Activated CD4-positive, CD25-positive, alpha-beta regulatory T cell treated with anti-CD3 and anti-CD28 coated beads, Interleukin-2, amount 50 U/mL, for 24 hours (primary cell): ENCODE data around the gene STAG1.
"Not testable (repeated sequence)": the region's sequence is repeated elsewhere in the genome, so short reads cannot be mapped to it uniquely, and the experiment has no call there.

Source experiments
- ATAC-seq, 2 donors: fragments of 150-1000 bp; cut with Tn5 transposase; one replicate each; pipeline ENCODE4 v1.10.0; 2021; ENCODE audit warnings: mild to moderate bottlenecking in 1 of 2, moderate library complexity in 1 of 2

Gene STAG1

DNA sequence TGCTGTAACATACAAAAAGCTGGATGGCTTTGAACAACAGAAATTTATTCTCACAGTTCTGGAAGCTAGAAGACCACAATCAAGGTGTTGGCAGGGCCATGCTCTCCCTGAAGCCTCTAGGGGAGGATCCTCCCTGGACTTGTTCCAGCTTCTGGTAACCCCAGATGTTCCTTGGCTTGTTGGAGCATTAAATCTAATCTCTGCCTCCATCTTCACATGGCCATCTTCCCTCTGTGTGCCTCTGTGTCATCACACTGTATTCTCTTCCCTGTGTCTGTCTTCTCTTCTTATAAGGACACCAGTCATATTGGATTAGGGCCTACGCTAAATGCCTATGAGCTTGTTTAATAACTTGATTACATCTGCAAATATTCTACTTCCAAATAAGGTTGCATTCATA lies 109.5 kb downstream of the STAG1 start:
- no peak for ATAC-seq

DNA sequence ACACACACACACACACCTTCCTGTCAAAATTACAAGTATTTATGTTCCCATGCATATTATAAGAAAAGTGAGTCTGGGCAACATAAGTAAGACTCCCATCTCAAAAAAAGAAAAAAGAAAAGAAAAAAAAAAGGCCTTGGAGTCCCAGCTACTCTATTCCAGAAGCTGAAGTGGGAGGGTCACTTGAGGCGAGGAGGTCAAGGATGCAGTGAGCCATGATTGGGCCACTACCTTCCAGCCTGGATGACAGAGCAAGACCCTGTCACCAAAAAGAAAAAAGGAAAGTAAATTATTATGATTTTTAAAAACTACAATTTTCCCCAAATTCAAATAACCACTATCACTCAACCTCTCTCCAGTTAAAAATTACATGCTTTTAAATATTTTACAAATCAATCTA lies 113.1 kb downstream of the STAG1 start:
- ATAC-seq: no peak

- ATAC-seq: no peak
Measured at GRCh38 chr3:136637176-136637575, 115.0 kb downstream of the STAG1 start.

DNA sequence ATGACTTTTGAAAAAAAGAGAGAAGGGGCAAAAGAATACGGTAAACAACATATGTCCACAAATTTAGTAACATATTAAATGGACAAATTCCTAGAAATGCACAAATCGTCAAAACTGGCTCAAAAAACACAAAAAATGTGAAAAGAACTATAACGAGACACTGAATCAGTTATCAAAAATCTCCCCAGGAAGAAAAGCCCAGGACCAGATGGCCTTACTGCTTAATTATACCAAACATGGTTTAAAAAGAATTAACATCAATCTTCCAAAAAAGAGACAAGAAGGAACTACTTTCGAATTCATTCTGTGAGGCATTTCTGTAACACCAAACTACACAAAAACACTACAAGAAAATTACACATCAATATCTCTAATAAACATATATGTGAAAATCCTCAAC lies 117.4 kb downstream of the STAG1 start:
- ATAC-seq: no peak

DNA sequence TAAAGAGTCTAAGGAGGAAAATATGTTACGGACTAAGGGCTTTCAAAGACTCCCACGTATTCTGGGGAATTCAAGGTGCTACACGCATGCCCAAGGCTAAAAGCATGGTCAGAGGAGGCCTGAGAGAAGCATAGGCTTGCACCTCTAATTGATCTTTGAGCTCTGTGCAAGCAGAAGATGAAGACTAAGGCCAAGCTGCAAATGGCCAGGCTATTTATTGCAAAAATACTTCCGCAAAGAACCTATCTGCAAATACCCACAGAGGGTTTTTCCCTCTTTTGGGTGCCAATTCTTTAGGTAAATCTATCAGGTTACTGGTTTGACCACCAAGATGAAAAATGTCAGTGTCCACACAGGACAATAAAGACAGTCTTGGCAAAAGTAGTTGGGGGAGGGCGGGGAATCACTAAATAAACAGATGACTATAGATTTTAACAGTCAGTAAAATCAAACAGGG lies 119.5 kb downstream of the STAG1 start:
- ATAC-seq: no peak

DNA sequence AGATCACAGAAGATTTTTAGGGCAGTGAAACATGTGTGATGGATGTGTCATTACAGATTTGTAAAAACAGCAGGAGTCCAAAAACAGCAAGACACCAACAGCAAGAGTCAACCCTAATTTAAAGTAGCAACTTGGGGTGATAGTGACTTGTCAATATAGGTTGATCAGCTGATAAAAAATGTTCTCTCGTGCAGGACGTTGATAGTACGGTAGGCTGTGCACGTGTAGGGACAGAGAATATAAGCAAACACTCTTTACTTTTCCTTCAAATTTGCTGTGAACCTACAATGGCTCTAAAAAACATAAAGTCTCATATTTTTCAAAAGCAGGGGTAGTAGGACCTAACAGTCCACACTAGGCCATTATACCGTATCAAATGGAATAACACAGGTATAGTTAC lies 120.8 kb downstream of the STAG1 start:
- ATAC-seq: no peak

DNA sequence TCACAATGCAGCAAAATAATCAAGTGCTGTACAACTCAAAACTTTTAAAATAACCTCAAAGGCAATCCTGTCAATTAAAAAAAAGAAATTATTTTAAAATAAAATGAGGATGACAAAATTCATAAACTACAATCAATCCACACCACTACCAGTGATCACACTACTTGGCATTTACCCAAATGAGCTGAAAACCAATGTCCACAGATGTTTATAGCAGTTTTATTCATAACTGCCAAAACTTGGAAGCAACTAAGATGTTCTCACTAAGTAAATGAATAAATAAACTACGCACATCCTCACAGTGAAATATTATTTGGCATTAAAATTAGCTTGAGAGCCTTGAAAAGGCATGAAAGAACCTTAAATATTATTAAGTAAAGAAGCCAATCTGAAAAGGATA lies 121.3 kb downstream of the STAG1 start:
- no peak for ATAC-seq

DNA sequence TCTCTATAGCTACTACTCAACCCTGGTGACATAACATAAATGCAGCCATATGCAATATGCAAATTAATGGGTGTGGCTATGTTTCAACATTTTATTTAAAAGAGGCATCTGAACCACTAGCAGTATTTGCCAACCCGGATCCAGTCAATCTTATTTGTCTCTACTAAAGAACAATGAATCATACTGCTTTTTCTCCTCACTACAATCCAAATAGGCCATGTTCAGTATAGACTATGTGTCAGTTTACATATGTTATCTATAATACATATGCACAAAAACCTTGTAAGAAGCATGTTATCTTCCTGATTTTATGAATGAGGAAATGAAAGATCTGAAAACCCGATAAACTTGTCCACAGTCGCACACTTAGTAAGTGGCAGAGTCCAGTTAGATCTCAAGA lies 125.7 kb downstream of the STAG1 start:
- no peak for ATAC-seq

DNA sequence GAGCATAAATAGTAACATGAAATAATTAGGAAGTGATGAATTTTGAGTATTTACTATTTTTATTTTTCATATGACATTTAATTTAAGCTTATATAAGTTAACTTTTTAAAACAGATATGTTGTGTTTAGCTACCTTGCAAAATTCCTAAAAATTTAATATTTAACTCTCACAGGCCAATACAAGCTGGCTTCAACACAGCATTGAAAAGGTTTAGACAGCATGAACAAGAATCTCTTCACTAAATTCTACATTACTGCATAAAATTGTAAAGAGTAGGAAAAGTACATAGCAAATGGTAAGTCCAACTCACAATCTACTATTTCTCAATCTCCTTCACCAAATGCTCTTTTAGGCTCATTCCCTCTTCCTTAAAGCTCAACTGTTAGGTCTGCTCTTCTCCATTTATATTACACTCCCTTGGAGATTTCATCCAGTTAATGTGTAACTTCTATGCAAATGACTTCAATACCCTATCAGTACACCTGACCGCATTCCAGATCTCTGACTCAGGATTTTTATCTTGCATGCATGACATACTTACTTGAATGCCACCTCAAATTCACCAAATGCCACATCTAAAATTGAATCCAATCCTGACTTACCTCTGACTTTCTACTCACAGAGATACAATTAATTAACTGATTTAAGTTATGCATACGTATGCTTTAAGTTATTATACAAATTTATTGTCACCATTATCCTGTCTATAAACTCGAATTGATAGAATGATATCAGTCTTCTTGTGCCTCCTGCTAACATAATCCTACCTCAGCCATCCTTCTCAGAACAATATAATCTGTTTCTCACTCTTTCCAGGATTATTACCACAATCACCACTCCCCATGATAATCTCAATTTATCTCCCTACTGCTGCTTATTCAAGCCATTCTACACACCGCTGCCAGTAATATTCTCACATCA lies 127.0 kb downstream of the STAG1 start:
- no peak for ATAC-seq

- no peak for ATAC-seq
Measured at GRCh38 chr3:136624371-136624770, 127.8 kb downstream of the STAG1 start.

DNA sequence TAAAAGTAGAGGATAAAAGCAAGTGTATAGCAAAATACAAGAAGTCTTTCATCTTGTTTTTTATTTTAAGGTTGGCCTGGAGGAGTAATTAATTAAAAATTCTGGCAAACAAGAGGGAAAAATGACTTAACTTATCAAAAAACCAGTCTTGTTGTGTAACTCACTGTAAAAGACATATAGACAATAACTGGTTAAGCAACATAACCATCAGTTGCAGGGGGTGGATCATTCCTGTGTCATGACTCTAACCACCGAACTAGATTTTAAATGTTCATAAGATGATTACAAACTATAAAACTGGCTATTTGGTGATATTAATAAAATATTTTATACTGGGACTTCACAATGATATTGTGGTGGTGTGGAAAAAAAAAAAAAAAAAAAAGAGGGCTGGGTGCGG lies 130.6 kb downstream of the STAG1 start:
- ATAC-seq: no peak

DNA sequence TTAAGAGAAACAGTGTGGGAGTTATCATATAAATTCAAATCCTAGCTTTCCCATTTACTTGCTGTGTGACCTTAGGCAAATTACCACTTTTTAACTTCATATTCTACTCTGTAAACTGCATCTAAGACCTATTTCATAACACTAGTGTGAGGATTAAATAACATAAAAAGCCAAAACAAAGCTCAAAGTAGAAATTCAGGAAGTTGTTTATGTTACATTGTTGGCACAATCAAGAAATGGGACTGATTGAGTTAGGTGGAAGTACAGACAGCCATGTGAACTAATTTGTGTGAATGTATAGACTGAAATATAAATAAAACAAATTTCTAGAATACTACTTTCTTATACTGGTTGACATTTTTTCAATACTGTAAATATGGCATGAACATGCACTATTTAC lies 131.7 kb downstream of the STAG1 start:
- no peak for ATAC-seq

- not testable (repeated sequence) for ATAC-seq
Measured at GRCh38 chr3:136617969-136618525, 134.1 kb downstream of the STAG1 start.

DNA sequence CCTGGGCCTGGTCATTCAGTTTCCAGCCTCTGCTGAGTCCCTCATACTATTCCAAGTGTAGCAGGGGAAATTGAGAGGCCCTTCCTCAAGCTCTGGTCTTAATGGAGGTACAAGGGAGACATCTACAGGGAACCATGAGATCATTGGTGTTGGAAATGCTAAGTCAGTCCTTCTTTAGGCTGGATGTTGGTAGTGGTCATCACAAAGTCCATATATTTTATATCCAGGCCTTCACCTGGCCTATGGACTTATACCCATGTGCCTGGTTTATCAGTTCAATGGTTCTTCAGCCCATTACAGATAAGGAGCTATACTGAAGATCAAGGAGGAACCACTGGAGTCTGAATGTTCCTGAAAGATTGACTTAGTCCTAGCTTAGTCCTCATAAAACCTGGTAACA lies 135.0 kb downstream of the STAG1 start:
- ATAC-seq: no peak

- no peak for ATAC-seq
Measured at GRCh38 chr3:136612512-136612911, 139.7 kb downstream of the STAG1 start.

- no peak for ATAC-seq
Measured at GRCh38 chr3:136606990-136607389, 145.2 kb downstream of the STAG1 start.

- ATAC-seq: not testable (repeated sequence)
Measured at GRCh38 chr3:136606216-136606615, 146.0 kb downstream of the STAG1 start.

GRCh38 chr3:136604961-136605360 lies 147.2 kb downstream of the STAG1 start:
- no peak for ATAC-seq

DNA sequence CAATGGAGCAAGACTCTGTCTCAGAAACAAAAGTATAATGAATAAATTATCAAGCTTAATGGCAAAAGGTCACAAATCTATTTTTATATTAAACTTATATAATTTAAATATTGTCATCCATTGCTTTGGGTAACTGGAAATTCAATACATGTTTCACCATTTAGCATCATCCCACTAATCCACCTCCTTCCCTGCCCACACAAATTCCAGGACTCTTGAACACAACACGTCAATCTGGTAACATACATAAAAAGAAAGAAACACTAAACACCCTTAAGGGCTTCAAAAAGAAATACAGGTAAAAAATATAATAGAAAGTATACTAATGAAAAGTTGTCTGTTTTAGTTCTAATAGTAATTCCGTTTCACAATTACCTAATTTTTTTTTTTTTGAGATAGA lies 149.4 kb downstream of the STAG1 start:
- no peak for ATAC-seq

DNA sequence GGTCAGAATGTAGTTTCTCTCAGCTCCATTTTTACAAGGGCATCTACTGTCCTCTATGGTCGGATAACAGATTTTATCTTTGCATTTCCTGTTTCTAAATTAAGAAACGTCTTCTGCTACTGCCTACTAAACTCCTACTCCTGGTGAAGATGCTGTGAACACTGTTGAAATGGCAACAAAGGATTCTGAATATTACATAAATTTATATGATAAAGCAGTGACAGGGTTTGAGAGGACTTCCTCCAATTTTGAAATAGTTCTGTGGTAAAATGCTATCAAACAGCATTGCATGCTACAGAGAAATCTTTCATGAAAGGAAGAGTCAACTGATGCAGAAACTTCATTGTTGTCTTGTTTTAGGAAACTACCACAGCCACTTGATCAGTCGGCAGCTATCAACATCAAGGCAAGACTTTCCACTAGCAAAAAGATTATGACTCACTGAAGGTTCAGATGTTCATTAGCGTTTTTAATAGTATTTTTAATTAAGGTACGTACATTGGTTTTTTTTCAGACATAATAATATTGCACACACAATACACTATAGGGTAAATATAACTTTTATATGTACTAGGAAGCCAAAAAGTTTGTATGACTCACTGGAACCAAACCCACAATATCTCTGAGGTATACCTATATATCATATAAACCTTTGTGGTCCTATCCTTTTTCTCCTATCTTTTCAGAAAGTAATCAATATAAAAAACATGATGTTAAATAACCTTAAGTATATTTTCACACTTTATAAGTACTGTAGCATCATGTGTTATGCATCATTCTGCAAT lies 156.1 kb downstream of the STAG1 start:
- peak; percentile 41 to 53 for ATAC-seq

- no peak for ATAC-seq
Measured at GRCh38 chr3:136586580-136586979, 165.6 kb downstream of the STAG1 start.

GRCh38 chr3:136584728-136585127 lies 167.4 kb downstream of the STAG1 start:
- peak in 1 of 2 donors; percentile 27 for ATAC-seq

- no peak for ATAC-seq
Measured at GRCh38 chr3:136583823-136584222, 168.4 kb downstream of the STAG1 start.

- ATAC-seq: no peak
Measured at GRCh38 chr3:136577791-136578190, 174.4 kb downstream of the STAG1 start.
